Liver (tissue), 3 donors: ENCODE results near the gene RPTOR.

Experiments
- EGR1 ChIP-seq, 2 donors: IDR thresholded peaks; 2 replicates each; pipeline ENCODE4 v1.6.1; 2016 to 2018; ENCODE audit warnings: antibody characterized with exemption in 2 of 2, low read depth in 2 of 2
- FOXA1 ChIP-seq: IDR thresholded peaks from 2 replicates; pipeline ENCODE4 v1.6.1; 2016; ENCODE audit warnings: antibody characterized with exemption
- GABPA ChIP-seq, 2 donors: IDR thresholded peaks in 1 of 2; conservative IDR thresholded peaks in 1 of 2; 2 replicates each; pipeline ENCODE4 v1.6.1; 2016; ENCODE audit warnings: antibody characterized with exemption in 2 of 2, mild to moderate bottlenecking in 1 of 2, moderate library complexity in 1 of 2
- RAD21 ChIP-seq, 2 donors: IDR thresholded peaks; 2 replicates each; pipeline ENCODE4 v1.6.1; 2016; ENCODE audit warnings: antibody characterized with exemption in 2 of 2, mild to moderate bottlenecking in 2 of 2
- TAF1 ChIP-seq: conservative IDR thresholded peaks from 2 replicates; pipeline ENCODE4 v1.6.1; 2016; ENCODE audit warnings: antibody characterized with exemption, mild to moderate bottlenecking
- TF ChIP-seq, protein P1 (sequence below): fragments of 150-350 bp; IDR thresholded peaks from 2 replicates; pipeline ENCODE4 v1.5.1; 2017; ENCODE audit warnings: improper control_type of control experiment, low read depth, low read length; ENCODE audit not compliant: missing input control
- TF ChIP-seq, protein P2 (sequence below): IDR thresholded peaks from 2 replicates; pipeline ENCODE4 v1.6.1; 2016; ENCODE audit warnings: antibody characterized with exemption, mild to moderate bottlenecking
- TF ChIP-seq, protein P3 (sequence below): IDR thresholded peaks from 2 replicates; pipeline ENCODE4 v1.6.1; 2016; ENCODE audit warnings: antibody characterized with exemption
- donor health status: healthy.
- donor health status: healthy.

DNA sequence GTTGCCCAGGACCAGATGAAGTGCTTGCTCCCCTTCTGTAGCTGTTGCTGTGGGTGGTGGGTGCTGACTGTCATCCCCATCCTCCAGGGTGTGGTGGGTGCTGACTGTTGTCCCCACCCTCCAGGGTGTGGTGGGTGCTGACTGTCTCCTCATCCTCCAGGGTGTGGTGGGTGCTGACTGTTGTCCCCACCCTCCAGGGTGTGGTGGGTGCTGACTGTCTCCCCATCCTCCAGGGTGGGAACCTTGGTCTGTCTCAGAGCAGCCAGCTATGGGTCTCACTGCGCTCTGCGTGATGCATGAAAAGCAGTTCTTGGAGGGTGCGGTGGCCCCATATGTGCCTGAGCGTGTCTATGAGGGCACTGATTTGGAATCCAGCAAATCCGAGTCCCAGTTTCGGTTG lies 163.8 kb downstream of the RPTOR start:
- TF ChIP-seq, protein P1, sequence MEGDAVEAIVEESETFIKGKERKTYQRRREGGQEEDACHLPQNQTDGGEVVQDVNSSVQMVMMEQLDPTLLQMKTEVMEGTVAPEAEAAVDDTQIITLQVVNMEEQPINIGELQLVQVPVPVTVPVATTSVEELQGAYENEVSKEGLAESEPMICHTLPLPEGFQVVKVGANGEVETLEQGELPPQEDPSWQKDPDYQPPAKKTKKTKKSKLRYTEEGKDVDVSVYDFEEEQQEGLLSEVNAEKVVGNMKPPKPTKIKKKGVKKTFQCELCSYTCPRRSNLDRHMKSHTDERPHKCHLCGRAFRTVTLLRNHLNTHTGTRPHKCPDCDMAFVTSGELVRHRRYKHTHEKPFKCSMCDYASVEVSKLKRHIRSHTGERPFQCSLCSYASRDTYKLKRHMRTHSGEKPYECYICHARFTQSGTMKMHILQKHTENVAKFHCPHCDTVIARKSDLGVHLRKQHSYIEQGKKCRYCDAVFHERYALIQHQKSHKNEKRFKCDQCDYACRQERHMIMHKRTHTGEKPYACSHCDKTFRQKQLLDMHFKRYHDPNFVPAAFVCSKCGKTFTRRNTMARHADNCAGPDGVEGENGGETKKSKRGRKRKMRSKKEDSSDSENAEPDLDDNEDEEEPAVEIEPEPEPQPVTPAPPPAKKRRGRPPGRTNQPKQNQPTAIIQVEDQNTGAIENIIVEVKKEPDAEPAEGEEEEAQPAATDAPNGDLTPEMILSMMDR: no peak
- TF ChIP-seq, protein P2, sequence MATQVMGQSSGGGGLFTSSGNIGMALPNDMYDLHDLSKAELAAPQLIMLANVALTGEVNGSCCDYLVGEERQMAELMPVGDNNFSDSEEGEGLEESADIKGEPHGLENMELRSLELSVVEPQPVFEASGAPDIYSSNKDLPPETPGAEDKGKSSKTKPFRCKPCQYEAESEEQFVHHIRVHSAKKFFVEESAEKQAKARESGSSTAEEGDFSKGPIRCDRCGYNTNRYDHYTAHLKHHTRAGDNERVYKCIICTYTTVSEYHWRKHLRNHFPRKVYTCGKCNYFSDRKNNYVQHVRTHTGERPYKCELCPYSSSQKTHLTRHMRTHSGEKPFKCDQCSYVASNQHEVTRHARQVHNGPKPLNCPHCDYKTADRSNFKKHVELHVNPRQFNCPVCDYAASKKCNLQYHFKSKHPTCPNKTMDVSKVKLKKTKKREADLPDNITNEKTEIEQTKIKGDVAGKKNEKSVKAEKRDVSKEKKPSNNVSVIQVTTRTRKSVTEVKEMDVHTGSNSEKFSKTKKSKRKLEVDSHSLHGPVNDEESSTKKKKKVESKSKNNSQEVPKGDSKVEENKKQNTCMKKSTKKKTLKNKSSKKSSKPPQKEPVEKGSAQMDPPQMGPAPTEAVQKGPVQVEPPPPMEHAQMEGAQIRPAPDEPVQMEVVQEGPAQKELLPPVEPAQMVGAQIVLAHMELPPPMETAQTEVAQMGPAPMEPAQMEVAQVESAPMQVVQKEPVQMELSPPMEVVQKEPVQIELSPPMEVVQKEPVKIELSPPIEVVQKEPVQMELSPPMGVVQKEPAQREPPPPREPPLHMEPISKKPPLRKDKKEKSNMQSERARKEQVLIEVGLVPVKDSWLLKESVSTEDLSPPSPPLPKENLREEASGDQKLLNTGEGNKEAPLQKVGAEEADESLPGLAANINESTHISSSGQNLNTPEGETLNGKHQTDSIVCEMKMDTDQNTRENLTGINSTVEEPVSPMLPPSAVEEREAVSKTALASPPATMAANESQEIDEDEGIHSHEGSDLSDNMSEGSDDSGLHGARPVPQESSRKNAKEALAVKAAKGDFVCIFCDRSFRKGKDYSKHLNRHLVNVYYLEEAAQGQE: no peak
- TF ChIP-seq GABPA (IDR thresholded peaks at IDR 0.05 in 1 of 2, conservative IDR thresholded peaks at IDR 0.05 in 1 of 2): no peak
- TF ChIP-seq EGR1 (IDR thresholded peaks at IDR 0.05; ENCODE audit: low read depth in 2 of 2): no peak
- no peak for TF ChIP-seq TAF1
- TF ChIP-seq, protein P3, sequence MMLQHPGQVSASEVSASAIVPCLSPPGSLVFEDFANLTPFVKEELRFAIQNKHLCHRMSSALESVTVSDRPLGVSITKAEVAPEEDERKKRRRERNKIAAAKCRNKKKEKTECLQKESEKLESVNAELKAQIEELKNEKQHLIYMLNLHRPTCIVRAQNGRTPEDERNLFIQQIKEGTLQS: no peak
- TF ChIP-seq RAD21 (IDR thresholded peaks at IDR 0.05): no peak
- no peak for TF ChIP-seq FOXA1
